ENCODE results near the gene TUT7.

DNA sequence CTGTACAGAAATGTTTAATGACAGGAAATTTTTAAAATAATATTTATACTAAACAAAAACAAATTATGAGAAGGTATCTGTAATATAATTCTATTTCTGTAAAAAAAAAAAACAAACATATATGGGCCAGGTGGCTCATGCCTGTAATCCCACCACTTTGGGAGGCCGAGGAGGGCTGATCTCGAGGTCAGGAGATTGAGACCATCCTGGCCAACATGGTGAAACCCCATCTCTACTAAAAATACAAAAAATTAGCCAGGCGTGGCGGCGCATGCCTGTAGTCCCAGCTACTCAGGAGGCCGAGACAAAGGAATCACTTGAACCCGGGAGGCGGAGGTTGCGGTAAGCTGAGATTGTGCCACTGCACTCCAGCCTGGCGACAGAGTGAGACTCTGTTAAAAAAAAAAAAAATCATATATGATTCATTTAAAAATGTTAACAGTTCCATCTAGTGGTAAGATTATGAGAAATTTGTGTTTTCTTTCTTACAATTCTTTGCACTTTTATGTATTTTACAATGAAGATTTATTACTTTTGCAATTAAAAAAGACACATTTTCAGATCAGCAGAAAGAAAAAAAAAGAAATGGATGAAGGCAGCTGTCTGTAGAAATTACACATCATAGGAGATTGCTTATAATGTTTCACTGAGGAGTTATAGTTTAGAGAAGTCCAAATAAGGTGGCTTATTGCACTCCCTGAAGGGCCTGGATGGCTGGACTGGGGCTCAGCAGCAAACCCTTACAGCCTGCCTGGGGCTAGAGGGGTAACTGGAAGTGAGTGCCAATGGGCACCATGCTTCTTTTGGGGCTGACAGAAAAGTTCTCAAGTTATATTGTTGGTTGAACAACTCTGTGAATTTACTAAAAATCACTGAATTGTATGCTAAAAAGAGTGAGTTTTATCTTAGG, 115.1 kb downstream of the TUT7 start:
- TF ChIP-seq, protein P1, sequence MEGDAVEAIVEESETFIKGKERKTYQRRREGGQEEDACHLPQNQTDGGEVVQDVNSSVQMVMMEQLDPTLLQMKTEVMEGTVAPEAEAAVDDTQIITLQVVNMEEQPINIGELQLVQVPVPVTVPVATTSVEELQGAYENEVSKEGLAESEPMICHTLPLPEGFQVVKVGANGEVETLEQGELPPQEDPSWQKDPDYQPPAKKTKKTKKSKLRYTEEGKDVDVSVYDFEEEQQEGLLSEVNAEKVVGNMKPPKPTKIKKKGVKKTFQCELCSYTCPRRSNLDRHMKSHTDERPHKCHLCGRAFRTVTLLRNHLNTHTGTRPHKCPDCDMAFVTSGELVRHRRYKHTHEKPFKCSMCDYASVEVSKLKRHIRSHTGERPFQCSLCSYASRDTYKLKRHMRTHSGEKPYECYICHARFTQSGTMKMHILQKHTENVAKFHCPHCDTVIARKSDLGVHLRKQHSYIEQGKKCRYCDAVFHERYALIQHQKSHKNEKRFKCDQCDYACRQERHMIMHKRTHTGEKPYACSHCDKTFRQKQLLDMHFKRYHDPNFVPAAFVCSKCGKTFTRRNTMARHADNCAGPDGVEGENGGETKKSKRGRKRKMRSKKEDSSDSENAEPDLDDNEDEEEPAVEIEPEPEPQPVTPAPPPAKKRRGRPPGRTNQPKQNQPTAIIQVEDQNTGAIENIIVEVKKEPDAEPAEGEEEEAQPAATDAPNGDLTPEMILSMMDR (IDR thresholded peaks at IDR 0.05), result no peak
- no peak for TF ChIP-seq EP300 (IDR thresholded peaks at IDR 0.05)
